ENCODE data around the gene TP53I11.

TP53I11 gene

DNA sequence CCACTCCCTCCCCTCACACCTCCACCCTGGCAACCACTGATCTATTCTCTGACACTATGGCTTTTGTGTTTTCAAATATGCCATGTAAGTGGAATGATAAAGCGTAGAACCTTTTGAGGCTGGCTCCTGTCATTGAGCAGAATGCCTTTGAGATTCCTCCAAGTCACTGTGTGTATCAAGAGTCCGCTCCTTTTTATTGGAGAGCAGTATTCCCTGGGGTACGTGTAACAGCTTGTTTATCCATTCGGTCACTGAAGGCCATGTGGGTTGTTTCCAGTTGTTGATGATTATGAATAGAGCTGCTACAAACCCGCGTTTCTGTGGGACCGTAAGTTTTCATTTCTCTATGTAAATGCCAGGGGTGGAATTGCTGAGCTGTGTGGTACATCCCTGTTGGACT is 10.3 kb downstream of the TP53I11 start:
- H3K36me3 ChIP-seq (ENCODE audit: control insufficient read depth, insufficient read depth, low read length) = no peaks in the 10 kb centered on the region
- no peak overlapping the region for H3K9ac ChIP-seq (ENCODE audit: low read length)
- H3K4me1 ChIP-seq (ENCODE audit: control insufficient read depth, insufficient read depth, low read length) = no peaks in the 10 kb centered on the region
- H3K4me3 ChIP-seq (ENCODE audit: low read length) = no peak overlapping the region
- no peak overlapping the region for H3K27ac ChIP-seq (ENCODE audit: low read depth, low read length)
- no peaks in the 10 kb centered on the region for H3K27me3 ChIP-seq (ENCODE audit: control insufficient read depth, insufficient read depth, low read length)

DNA sequence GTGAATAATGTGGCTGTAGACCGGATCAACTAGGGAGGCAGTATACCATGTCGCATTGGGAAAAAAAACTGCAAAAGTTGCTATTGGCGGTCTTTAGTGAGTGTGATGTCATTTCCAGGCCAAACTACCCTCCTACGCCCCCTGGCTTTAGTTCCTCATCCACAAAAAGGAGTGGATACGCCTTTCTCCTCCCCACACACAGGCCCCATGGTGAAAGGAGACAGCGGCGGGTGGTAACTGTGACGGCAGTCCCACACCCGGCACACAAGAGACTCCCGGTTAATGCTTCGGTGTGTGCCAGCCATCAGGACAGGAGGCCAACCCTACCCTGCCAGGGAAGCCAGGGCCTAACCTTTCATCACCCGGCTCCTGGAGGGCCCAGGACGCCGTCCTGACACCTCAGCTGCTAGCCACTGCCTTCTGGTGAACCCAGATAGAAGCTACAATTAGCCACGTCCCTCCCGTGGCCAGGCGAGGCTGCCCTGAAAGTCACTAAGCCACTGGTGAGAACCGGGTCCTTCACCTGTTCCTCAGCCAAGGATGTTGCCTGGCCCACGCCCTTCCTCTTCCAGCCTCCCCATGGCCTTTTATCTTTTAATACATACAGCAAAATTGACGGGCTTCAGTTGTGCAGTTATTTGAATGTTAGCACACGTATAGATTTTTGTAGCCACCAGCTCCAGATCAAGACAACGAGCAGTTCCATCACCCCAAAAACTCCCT is 10.8 kb downstream of the TP53I11 start:
- H3K27ac ChIP-seq (ENCODE audit: low read depth, low read length) = no peak overlapping the region

DNA sequence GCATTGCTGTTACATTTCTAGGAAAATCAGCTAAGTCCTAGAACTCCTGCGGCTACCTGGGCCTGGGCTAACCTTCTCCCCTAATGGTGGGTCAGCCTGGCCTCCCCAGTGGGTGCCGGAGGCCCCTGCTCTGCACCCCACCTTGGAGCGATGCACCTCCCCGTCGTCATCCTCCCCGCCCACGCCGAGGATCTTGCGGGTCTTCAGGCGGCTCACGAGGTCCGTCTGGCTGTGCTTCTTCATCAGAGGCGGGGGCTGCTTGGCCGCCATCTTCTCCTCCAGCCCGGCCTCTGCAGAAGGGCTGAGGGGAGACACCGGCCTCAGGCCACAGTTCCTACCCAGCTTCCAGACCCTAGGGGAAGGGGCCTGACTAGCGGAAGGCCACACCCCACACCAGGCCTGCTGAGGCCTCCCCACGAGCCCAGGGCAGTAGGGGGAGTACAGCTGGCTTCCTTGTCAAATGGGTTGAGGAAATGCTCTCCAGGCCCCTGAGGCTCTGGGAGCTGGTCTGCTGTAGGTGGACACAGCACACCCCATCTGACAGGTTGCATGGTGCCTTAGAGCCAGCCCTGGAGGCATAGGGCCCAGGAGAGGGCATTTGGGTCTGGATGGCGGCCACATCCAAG is 12.5 kb downstream of the TP53I11 start:
- Histone ChIP-seq H3K27ac (ENCODE audit: low read depth, low read length) (no peak overlapping the region), H3K36me3 (ENCODE audit: control insufficient read depth, insufficient read depth, low read length) (no peaks in the 10 kb centered on the region)

More for the DNA sequence above, 10.8 kb downstream of the TP53I11 start:
- no peak overlapping the region for H3K4me3 ChIP-seq (ENCODE audit: low read length)
- H3K4me1 ChIP-seq (ENCODE audit: control insufficient read depth, insufficient read depth, low read length) = no peaks in the 10 kb centered on the region
- no peaks in the 10 kb centered on the region for H3K27me3 ChIP-seq (ENCODE audit: control insufficient read depth, insufficient read depth, low read length)
- no peaks in the 10 kb centered on the region for H3K36me3 ChIP-seq (ENCODE audit: control insufficient read depth, insufficient read depth, low read length)
- H3K9ac ChIP-seq (ENCODE audit: low read length) = no peak overlapping the region

DNA sequence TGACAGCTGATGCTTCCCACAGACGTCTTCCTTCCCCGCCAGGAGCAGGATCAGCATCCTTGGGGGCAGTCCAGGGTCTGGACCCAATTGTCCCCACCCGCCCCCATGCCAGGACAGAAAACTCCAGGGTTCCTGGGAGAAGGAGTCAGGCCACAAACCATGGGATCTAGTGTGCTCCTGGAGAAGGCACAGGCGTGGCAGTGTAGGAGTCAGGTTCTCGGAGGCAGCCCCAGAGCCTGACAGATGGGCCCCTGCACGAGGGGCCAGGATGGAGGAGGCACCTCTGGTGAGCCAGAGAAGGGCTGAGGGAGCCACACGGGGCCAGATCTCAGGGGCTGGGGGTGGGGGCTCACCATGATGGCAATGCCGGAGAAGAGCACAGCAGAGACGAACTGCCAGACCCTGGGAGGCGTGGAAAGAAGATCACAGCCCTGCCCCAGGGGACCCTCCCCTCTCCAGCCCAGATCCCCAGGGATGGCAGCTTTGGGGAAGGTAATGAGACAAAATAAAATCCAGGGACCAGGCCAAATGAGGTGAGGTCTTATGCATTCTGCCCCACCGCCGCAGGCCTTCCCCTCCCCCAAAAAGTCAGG is 13.6 kb downstream of the TP53I11 start:
- Histone ChIP-seq H3K27ac (ENCODE audit: low read depth, low read length) (no peak overlapping the region), H3K4me1 (ENCODE audit: control insufficient read depth, insufficient read depth, low read length) (no peaks in the 10 kb centered on the region), H3K9ac (ENCODE audit: low read length) (no peak overlapping the region), H3K36me3 (ENCODE audit: control insufficient read depth, insufficient read depth, low read length) (no peaks in the 10 kb centered on the region), H3K4me3 (ENCODE audit: low read length) (no peak overlapping the region), H3K27me3 (ENCODE audit: control insufficient read depth, insufficient read depth, low read length) (no peaks in the 10 kb centered on the region)

More for the DNA sequence above, 12.5 kb downstream of the TP53I11 start:
- Histone ChIP-seq H3K27me3 (ENCODE audit: control insufficient read depth, insufficient read depth, low read length) (no peaks in the 10 kb centered on the region), H3K4me3 (ENCODE audit: low read length) (no peak overlapping the region), H3K9ac (ENCODE audit: low read length) (no peak overlapping the region), H3K4me1 (ENCODE audit: control insufficient read depth, insufficient read depth, low read length) (no peaks in the 10 kb centered on the region)

DNA sequence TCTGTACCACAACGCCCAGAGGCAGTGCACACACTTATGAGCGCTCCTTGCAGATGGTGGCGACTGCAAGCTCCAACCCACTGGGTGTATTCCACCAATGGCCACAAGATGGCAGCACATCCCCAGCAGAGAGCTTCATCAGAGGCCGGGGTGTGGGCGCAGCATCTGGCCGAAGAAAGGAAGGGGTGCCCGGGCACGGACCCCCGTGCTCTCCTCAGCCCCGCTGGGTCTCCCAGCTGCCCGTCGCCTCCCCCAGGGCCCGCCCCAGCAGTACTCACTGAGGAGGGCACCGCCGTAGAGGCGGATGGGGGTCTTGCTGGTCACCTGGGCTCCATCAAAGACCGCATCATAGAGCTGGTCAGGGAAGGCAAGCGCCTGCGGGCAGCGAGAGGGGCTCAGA is 14.2 kb downstream of the TP53I11 start:
- Histone ChIP-seq H3K9ac (ENCODE audit: low read length) (no peak overlapping the region), H3K27me3 (ENCODE audit: control insufficient read depth, insufficient read depth, low read length) (no peaks in the 10 kb centered on the region), H3K36me3 (ENCODE audit: control insufficient read depth, insufficient read depth, low read length) (no peaks in the 10 kb centered on the region), H3K27ac (ENCODE audit: low read depth, low read length) (no peak overlapping the region), H3K4me1 (ENCODE audit: control insufficient read depth, insufficient read depth, low read length) (no peaks in the 10 kb centered on the region), H3K4me3 (ENCODE audit: low read length) (no peak overlapping the region)

DNA sequence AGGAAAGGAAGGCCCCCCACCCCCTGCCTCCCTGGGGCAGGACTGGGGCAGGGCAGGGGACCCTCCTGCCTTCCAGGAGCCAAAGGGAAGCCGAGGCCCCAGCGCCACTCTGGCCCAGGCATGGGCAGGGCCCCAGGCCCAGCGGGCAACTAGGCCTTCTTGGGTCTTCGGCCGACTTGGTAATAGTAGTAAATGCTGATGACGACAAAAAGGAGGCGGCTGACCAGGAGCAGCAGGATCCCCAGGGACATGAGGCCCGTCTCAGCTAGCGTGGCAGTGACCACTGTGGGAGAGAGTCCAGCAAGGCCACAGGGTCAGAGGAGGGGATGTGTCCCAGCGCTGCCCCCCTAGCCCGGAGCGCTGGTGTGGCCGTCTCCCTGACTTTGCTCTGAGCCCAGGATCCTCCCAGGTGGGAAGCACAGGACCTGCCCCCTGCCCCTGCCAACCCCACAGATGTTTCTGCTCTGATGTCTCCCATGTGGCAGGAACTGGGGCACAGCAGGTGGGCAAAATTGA is 15.9 kb downstream of the TP53I11 start:
- Histone ChIP-seq H3K9ac (ENCODE audit: low read length) (no peak overlapping the region), H3K27me3 (ENCODE audit: control insufficient read depth, insufficient read depth, low read length) (no peaks in the 10 kb centered on the region), H3K36me3 (ENCODE audit: control insufficient read depth, insufficient read depth, low read length) (no peaks in the 10 kb centered on the region), H3K4me3 (ENCODE audit: low read length) (no peak overlapping the region), H3K27ac (ENCODE audit: low read depth, low read length) (no peak overlapping the region), H3K4me1 (ENCODE audit: control insufficient read depth, insufficient read depth, low read length) (no peaks in the 10 kb centered on the region)

DNA sequence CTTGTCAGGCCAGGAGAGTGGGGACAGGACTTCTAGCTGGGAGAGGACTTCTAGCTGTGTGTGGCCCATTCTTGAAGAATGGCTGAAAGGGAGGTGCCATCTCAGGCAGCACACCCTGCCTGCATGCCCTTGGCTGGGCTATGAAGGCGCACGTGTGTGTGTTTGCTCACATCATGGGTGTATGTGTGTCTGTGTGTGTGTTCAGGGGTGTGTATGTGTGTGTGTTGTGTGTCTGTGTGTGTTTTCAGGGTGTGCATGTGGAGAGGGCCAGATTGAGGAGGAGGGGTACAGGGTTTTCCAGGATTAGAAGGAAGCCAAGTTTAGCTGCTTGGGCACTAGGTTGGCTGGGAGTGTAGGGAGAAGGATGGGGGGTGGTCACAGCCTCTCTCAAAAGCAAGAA is 16.6 kb downstream of the TP53I11 start:
- Histone ChIP-seq H3K4me1 (ENCODE audit: control insufficient read depth, insufficient read depth, low read length) (no peaks in the 10 kb centered on the region), H3K27ac (ENCODE audit: low read depth, low read length) (no peak overlapping the region), H3K9ac (ENCODE audit: low read length) (no peak overlapping the region), H3K36me3 (ENCODE audit: control insufficient read depth, insufficient read depth, low read length) (no peaks in the 10 kb centered on the region), H3K4me3 (ENCODE audit: low read length) (no peak overlapping the region), H3K27me3 (ENCODE audit: control insufficient read depth, insufficient read depth, low read length) (no peaks in the 10 kb centered on the region)

DNA sequence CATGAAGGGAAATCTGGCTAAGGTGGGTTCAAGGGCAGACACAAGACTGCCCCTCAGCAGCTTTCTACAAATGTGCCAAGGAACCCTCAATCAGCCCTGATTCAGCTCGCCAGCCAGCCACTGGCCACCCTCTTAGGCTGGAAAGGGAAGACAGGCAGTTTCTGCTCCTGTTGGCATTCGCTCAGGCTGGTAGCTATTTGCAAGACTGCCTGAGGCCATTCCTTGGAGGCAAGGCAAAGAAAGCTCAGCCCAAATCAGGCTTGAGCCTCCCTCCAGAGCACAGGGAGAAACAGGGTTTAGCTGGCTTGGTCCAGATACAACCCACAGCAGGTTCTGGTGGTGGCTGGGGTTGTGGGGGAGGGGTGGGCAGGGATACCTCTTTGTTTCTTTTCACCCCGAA is 19.2 kb downstream of the TP53I11 start:
- no peaks in the 10 kb centered on the region for H3K4me1 ChIP-seq (ENCODE audit: control insufficient read depth, insufficient read depth, low read length)
- no peaks in the 10 kb centered on the region for H3K36me3 ChIP-seq (ENCODE audit: control insufficient read depth, insufficient read depth, low read length)

DNA sequence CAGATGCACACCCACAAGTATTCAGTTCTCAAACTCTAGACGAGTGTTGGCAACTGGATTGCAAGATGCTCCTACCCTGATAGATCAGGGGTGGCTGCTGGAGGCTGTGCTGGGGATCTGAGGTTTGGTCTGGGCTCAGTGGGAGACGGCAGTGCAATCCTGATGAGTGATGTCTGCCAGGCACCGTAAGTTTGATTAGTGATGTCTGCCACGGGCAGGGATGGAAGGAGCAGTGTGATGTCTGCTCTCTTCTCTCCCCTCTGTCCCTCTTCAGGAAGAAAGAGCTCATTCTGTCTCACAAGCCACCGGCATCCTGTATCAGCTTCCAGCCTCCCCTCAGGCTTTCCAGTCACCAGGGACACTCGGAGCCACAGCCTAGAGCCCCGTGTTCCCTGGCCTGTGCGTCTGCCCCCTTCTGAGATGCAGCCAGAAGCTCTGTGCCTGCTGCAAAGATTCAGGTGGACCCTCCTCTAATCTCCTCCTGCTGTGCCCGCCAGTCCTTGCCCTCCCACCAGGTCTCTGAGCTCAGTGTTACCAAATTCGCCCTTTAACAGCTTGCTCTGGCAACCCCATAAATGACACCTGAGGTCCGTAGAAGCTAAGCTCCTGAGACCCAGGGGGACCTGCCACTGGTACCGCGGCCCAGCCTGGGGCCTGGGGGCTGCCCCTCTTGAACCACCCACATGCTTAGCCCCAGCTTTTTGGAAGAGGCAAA is 19.9 kb downstream of the TP53I11 start:
- no peak overlapping the region for H3K9ac ChIP-seq (ENCODE audit: low read length)
- no peaks in the 10 kb centered on the region for H3K4me1 ChIP-seq (ENCODE audit: control insufficient read depth, insufficient read depth, low read length)
- no peaks in the 10 kb centered on the region for H3K27me3 ChIP-seq (ENCODE audit: control insufficient read depth, insufficient read depth, low read length)
- H3K4me3 ChIP-seq (ENCODE audit: low read length) = no peak overlapping the region
- H3K36me3 ChIP-seq (ENCODE audit: control insufficient read depth, insufficient read depth, low read length) = no peaks in the 10 kb centered on the region
- H3K27ac ChIP-seq (ENCODE audit: low read depth, low read length) = no peak overlapping the region

More for the DNA sequence above, 19.2 kb downstream of the TP53I11 start:
- Histone ChIP-seq H3K9ac (ENCODE audit: low read length) (no peak overlapping the region), H3K27me3 (ENCODE audit: control insufficient read depth, insufficient read depth, low read length) (no peaks in the 10 kb centered on the region), H3K4me3 (ENCODE audit: low read length) (no peak overlapping the region), H3K27ac (ENCODE audit: low read depth, low read length) (no peak overlapping the region)

DNA sequence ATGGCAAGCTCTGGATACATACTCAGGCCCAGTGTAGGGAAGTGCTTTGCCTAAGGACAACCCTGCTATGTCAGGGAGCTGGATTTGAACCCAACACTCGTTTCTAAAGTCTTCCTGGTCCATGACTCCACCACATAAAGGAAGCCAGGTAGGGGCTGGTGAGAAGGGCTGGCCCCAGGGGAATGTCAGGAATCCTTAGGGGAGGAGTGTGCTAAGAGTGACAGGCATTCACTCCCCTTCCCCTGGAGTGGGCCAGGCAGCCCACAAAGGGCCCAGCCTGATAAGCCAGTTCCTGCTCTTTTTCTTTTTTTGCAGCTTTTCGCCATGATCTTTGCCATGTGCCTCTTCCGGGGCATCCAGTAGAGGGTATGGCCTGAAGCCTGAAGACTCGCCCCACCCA is 21.9 kb downstream of the TP53I11 start:
- Histone ChIP-seq H3K27ac (ENCODE audit: low read depth, low read length) (no peak overlapping the region), H3K9ac (ENCODE audit: low read length) (no peak overlapping the region), H3K4me1 (ENCODE audit: control insufficient read depth, insufficient read depth, low read length) (no peaks in the 10 kb centered on the region), H3K4me3 (ENCODE audit: low read length) (no peak overlapping the region), H3K36me3 (ENCODE audit: control insufficient read depth, insufficient read depth, low read length) (no peaks in the 10 kb centered on the region), H3K27me3 (ENCODE audit: control insufficient read depth, insufficient read depth, low read length) (no peaks in the 10 kb centered on the region)

DNA sequence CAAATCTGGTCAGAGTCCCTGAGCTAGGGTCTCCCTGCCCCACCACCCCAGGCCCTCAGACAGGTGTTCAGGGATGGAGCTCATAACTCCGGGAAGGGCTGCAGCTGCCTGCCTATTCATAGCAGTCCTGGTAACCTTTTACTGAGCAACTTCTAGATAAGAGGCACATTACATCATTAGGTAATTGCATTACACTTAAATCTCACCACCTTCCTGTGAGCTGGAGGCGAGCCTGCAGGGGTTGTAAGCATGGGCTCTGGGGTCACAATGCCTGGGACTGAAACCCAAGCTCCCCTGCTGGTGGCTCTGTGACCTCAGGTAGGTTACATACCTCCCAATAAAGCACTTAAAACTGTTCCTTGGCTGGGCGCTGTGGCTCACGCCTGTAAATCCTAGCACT is 22.5 kb downstream of the TP53I11 start:
- Histone ChIP-seq H3K4me3 (ENCODE audit: low read length) (no peak overlapping the region), H3K36me3 (ENCODE audit: control insufficient read depth, insufficient read depth, low read length) (no peaks in the 10 kb centered on the region), H3K27me3 (ENCODE audit: control insufficient read depth, insufficient read depth, low read length) (no peaks in the 10 kb centered on the region), H3K9ac (ENCODE audit: low read length) (no peak overlapping the region), H3K4me1 (ENCODE audit: control insufficient read depth, insufficient read depth, low read length) (no peaks in the 10 kb centered on the region), H3K27ac (ENCODE audit: low read depth, low read length) (no peak overlapping the region)

DNA sequence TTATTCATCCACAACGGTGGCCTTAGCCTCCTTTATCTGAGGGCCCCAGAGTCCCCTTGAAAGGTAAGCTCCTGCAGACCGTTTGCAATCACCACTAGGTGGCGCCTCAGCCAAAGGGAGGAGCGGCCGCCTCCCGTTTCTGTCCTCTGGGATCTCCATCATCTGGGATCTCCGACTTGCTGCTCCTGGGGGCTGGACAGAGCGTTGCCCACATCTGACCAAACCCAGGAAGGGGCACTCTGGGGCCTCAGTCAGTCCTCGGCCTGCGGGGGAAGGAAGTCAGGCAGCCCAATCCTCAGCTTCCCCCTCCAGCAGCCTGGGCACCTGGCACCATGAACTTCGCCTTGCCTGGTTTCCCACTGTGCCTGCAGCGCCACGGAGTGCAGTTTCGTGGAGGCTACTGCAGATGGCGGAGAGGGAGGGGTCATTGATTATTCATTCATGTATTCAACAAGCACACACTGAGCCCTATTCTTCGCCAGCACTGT is 23.5 kb downstream of the TP53I11 start:
- H3K9ac ChIP-seq (ENCODE audit: low read length) = no peak overlapping the region
- no peak overlapping the region for H3K4me3 ChIP-seq (ENCODE audit: low read length)
- H3K4me1 ChIP-seq (ENCODE audit: control insufficient read depth, insufficient read depth, low read length) = no peaks in the 10 kb centered on the region
- H3K36me3 ChIP-seq (ENCODE audit: control insufficient read depth, insufficient read depth, low read length) = peaks cover 3% of the 10 kb centered on the region
- no peak overlapping the region for H3K27ac ChIP-seq (ENCODE audit: low read depth, low read length)
- H3K27me3 ChIP-seq (ENCODE audit: control insufficient read depth, insufficient read depth, low read length) = no peaks in the 10 kb centered on the region
